Measurements from ENCODE around the gene TNK1. TPM values are rescaled to one million over a fixed set of nuclear protein-coding genes. Genes with fewer than 3 reads are reported as not detected.

Gene TNK1
- polyA plus RNA-seq, 4 donors = 8.8 to 16.3 (median 10.7) TPM

GRCh38 chr17:7407485-7408251 is 26.8 kb downstream of the TNK1 start, which contains the start of gene NLGN2:
TSS of gene NLGN2 (plus strand) at chr17:7407845. CDS start at chr17:7408256, 411 bp downstream.
- H3K36me3 ChIP-seq (ENCODE audit: control insufficient read depth in 3 of 3, insufficient read depth in 2 of 3, low read depth in 1 of 3, low read length in 3 of 3) = peaks cover 0 to 11% (median 0%) of the 10 kb centered on the region in 3 donors
- no peaks in the 10 kb centered on the region for H3K9me3 ChIP-seq (ENCODE audit: control insufficient read depth in 2 of 2, insufficient read depth in 1 of 2, low read depth in 1 of 2, low read length in 1 of 2)
- peaks cover 0 to 51% (median 0%) of the 10 kb centered on the region in 3 donors for H3K27me3 ChIP-seq (ENCODE audit: control insufficient read depth in 3 of 3, insufficient read depth in 3 of 3, low read length in 3 of 3)
- H3K4me3 ChIP-seq (ENCODE audit: low read depth in 1 of 3, low read length in 3 of 3) = no peak within 1 kb of the TSS
- DNase-seq (no peak), FAIRE-seq (no peak)
- peaks cover 0 to 8% (median 7%) of the 10 kb centered on the region in 3 donors for H3K4me1 ChIP-seq (ENCODE audit: control insufficient read depth in 3 of 3, insufficient read depth in 2 of 3, low read depth in 1 of 3, low read length in 2 of 3)
- WGBS, 3 donors = 33 to 40% (median 37%) methylated on average over 10 to 12 of the region's 12 CpGs
- H3K27ac ChIP-seq (ENCODE audit: low read depth in 1 of 3, low read length in 2 of 3) = no peak within 1 kb of the TSS

- 46 to 57% (median 53%) methylated on average over 35 to 58 of the region's 58 CpGs for WGBS, 3 donors
- FAIRE-seq (no peak), DNase-seq (peak; percentile 12 to 50)
Measured at GRCh38 chr17:7408252-7408727, 27.4 kb downstream of the TNK1 start.

GRCh38 chr17:7408863-7409262 is 28.0 kb downstream of the TNK1 start:
- 37 to 81% (median 63%) methylated on average over 6 of the region's 6 CpGs for WGBS, 3 donors
- Histone ChIP-seq H3K4me1 (ENCODE audit: control insufficient read depth in 3 of 3, insufficient read depth in 2 of 3, low read depth in 1 of 3, low read length in 2 of 3) (peaks cover 0 to 4% (median 0%) of the 10 kb centered on the region in 3 donors), H3K9me3 (ENCODE audit: control insufficient read depth in 2 of 2, insufficient read depth in 1 of 2, low read depth in 1 of 2, low read length in 1 of 2) (no peaks in the 10 kb centered on the region), H3K36me3 (ENCODE audit: control insufficient read depth in 3 of 3, insufficient read depth in 2 of 3, low read depth in 1 of 3, low read length in 3 of 3) (peaks cover 0 to 11% (median 0%) of the 10 kb centered on the region in 3 donors), H3K4me3 (ENCODE audit: low read depth in 1 of 3, low read length in 3 of 3) (no peak overlapping the region), H3K27me3 (ENCODE audit: control insufficient read depth in 3 of 3, insufficient read depth in 3 of 3, low read length in 3 of 3) (peaks cover 0 to 51% (median 0%) of the 10 kb centered on the region in 3 donors), H3K27ac (ENCODE audit: low read depth in 1 of 3, low read length in 2 of 3) (no peak overlapping the region)
- DNase-seq = no peak
- no peak for FAIRE-seq

More at GRCh38 chr17:7408252-7408727, 27.4 kb downstream of the TNK1 start:
- H3K27ac ChIP-seq (ENCODE audit: low read depth in 1 of 3, low read length in 2 of 3) = no peak overlapping the region
- H3K9me3 ChIP-seq (ENCODE audit: control insufficient read depth in 2 of 2, insufficient read depth in 1 of 2, low read depth in 1 of 2, low read length in 1 of 2) = no peaks in the 10 kb centered on the region
- peaks cover 0 to 11% (median 0%) of the 10 kb centered on the region in 3 donors for H3K36me3 ChIP-seq (ENCODE audit: control insufficient read depth in 3 of 3, insufficient read depth in 2 of 3, low read depth in 1 of 3, low read length in 3 of 3)
- peaks cover 0 to 51% (median 0%) of the 10 kb centered on the region in 3 donors for H3K27me3 ChIP-seq (ENCODE audit: control insufficient read depth in 3 of 3, insufficient read depth in 3 of 3, low read length in 3 of 3)
- H3K4me1 ChIP-seq (ENCODE audit: control insufficient read depth in 3 of 3, insufficient read depth in 2 of 3, low read depth in 1 of 3, low read length in 2 of 3) = peaks cover 0 to 4% (median under 1%) of the 10 kb centered on the region in 3 donors
- H3K4me3 ChIP-seq (ENCODE audit: low read depth in 1 of 3, low read length in 3 of 3) = no peak overlapping the region

GRCh38 chr17:7409716-7410115 is 28.8 kb downstream of the TNK1 start:
- Histone ChIP-seq H3K9me3 (ENCODE audit: control insufficient read depth in 2 of 2, insufficient read depth in 1 of 2, low read depth in 1 of 2, low read length in 1 of 2) (no peaks in the 10 kb centered on the region), H3K4me3 (ENCODE audit: low read depth in 1 of 3, low read length in 3 of 3) (no peak overlapping the region), H3K27ac (ENCODE audit: low read depth in 1 of 3, low read length in 2 of 3) (no peak overlapping the region), H3K36me3 (ENCODE audit: control insufficient read depth in 3 of 3, insufficient read depth in 2 of 3, low read depth in 1 of 3, low read length in 3 of 3) (peaks cover 0 to 13% (median 0%) of the 10 kb centered on the region in 3 donors), H3K27me3 (ENCODE audit: control insufficient read depth in 3 of 3, insufficient read depth in 3 of 3, low read length in 3 of 3) (peaks cover 0 to 51% (median 0%) of the 10 kb centered on the region in 3 donors), H3K4me1 (ENCODE audit: control insufficient read depth in 3 of 3, insufficient read depth in 2 of 3, low read depth in 1 of 3, low read length in 2 of 3) (peaks cover 0 to 4% (median 0%) of the 10 kb centered on the region in 3 donors)
- FAIRE-seq = no peak
- no peak for DNase-seq
- WGBS, 3 donors = 82 to 91% (median 90%) methylated on average over 6 of the region's 6 CpGs

- H3K36me3 ChIP-seq (ENCODE audit: control insufficient read depth in 3 of 3, insufficient read depth in 2 of 3, low read depth in 1 of 3, low read length in 3 of 3) = peaks cover 0 to 18% (median 0%) of the 10 kb centered on the region in 3 donors
- H3K4me3 ChIP-seq (ENCODE audit: low read depth in 1 of 3, low read length in 3 of 3) = no peak overlapping the region
- no peak for FAIRE-seq
- no peak for DNase-seq
- 75 to 85% (median 79%) methylated on average over 25 of the region's 25 CpGs for WGBS, 3 donors
- no peaks in the 10 kb centered on the region for H3K9me3 ChIP-seq (ENCODE audit: control insufficient read depth in 2 of 2, insufficient read depth in 1 of 2, low read depth in 1 of 2, low read length in 1 of 2)
- H3K4me1 ChIP-seq (ENCODE audit: control insufficient read depth in 3 of 3, insufficient read depth in 2 of 3, low read depth in 1 of 3, low read length in 2 of 3) = no peaks in the 10 kb centered on the region
- H3K27ac ChIP-seq (ENCODE audit: low read depth in 1 of 3, low read length in 2 of 3) = no peak overlapping the region
- H3K27me3 ChIP-seq (ENCODE audit: control insufficient read depth in 3 of 3, insufficient read depth in 3 of 3, low read length in 3 of 3) = peaks cover 0 to 40% (median 0%) of the 10 kb centered on the region in 3 donors
Measured at GRCh38 chr17:7410634-7411426, 29.9 kb downstream of the TNK1 start.

- H3K36me3 ChIP-seq (ENCODE audit: control insufficient read depth in 3 of 3, insufficient read depth in 2 of 3, low read depth in 1 of 3, low read length in 3 of 3) = peaks cover 0 to 18% (median 0%) of the 10 kb centered on the region in 3 donors
- H3K27me3 ChIP-seq (ENCODE audit: control insufficient read depth in 3 of 3, insufficient read depth in 3 of 3, low read length in 3 of 3) = peaks cover 0 to 34% (median 0%) of the 10 kb centered on the region in 3 donors
- no peak overlapping the region for H3K4me3 ChIP-seq (ENCODE audit: low read depth in 1 of 3, low read length in 3 of 3)
- H3K4me1 ChIP-seq (ENCODE audit: control insufficient read depth in 3 of 3, insufficient read depth in 2 of 3, low read depth in 1 of 3, low read length in 2 of 3) = no peaks in the 10 kb centered on the region
- FAIRE-seq (no peak), DNase-seq (no peak)
- no peaks in the 10 kb centered on the region for H3K9me3 ChIP-seq (ENCODE audit: control insufficient read depth in 2 of 2, insufficient read depth in 1 of 2, low read depth in 1 of 2, low read length in 1 of 2)
- H3K27ac ChIP-seq (ENCODE audit: low read depth in 1 of 3, low read length in 2 of 3) = no peak overlapping the region
- 88 to 97% (median 89%) methylated on average over 4 to 8 of the region's 8 CpGs for WGBS, 3 donors
Measured at GRCh38 chr17:7411427-7411750, 30.5 kb downstream of the TNK1 start.

- FAIRE-seq = no peak
- peaks cover 0 to 18% (median 0%) of the 10 kb centered on the region in 3 donors for H3K36me3 ChIP-seq (ENCODE audit: control insufficient read depth in 3 of 3, insufficient read depth in 2 of 3, low read depth in 1 of 3, low read length in 3 of 3)
Measured at GRCh38 chr17:7413346-7413985, 32.6 kb downstream of the TNK1 start.

GRCh38 chr17:7414837-7415236 is 33.9 kb downstream of the TNK1 start:
- H3K27me3 ChIP-seq (ENCODE audit: control insufficient read depth in 3 of 3, insufficient read depth in 3 of 3, low read length in 3 of 3) = peaks cover 0 to 12% (median 0%) of the 10 kb centered on the region in 3 donors
- FAIRE-seq = no peak

More at GRCh38 chr17:7413346-7413985, 32.6 kb downstream of the TNK1 start:
- Histone ChIP-seq H3K4me1 (ENCODE audit: control insufficient read depth in 3 of 3, insufficient read depth in 2 of 3, low read depth in 1 of 3, low read length in 2 of 3) (no peaks in the 10 kb centered on the region), H3K9me3 (ENCODE audit: control insufficient read depth in 2 of 2, insufficient read depth in 1 of 2, low read depth in 1 of 2, low read length in 1 of 2) (no peaks in the 10 kb centered on the region), H3K4me3 (ENCODE audit: low read depth in 1 of 3, low read length in 3 of 3) (no peak overlapping the region), H3K27ac (ENCODE audit: low read depth in 1 of 3, low read length in 2 of 3) (no peak overlapping the region), H3K27me3 (ENCODE audit: control insufficient read depth in 3 of 3, insufficient read depth in 3 of 3, low read length in 3 of 3) (peaks cover 0 to 20% (median 0%) of the 10 kb centered on the region in 3 donors)
- WGBS, 3 donors = 73 to 82% (median 77%) methylated on average over 6 of the region's 6 CpGs
- DNase-seq = no peak

More at GRCh38 chr17:7414837-7415236, 33.9 kb downstream of the TNK1 start:
- Histone ChIP-seq H3K27ac (ENCODE audit: low read depth in 1 of 3, low read length in 2 of 3) (no peak overlapping the region), H3K4me1 (ENCODE audit: control insufficient read depth in 3 of 3, insufficient read depth in 2 of 3, low read depth in 1 of 3, low read length in 2 of 3) (no peaks in the 10 kb centered on the region), H3K4me3 (ENCODE audit: low read depth in 1 of 3, low read length in 3 of 3) (no peak overlapping the region), H3K9me3 (ENCODE audit: control insufficient read depth in 2 of 2, insufficient read depth in 1 of 2, low read depth in 1 of 2, low read length in 1 of 2) (no peaks in the 10 kb centered on the region), H3K36me3 (ENCODE audit: control insufficient read depth in 3 of 3, insufficient read depth in 2 of 3, low read depth in 1 of 3, low read length in 3 of 3) (peaks cover 0 to 12% (median 0%) of the 10 kb centered on the region in 3 donors)
- no peak for DNase-seq
- WGBS, 3 donors = 81 to 84% (median 82%) methylated on average over 14 of the region's 14 CpGs
